Sigmoid colon (tissue), 4 donors: Measurements from ENCODE around the gene ARID2.

Experiments
- CTCF ChIP-seq, 4 experiments: fragments of 450-650 bp in 3 of 4; fragments of 200-600 bp in 1 of 4; IDR thresholded peaks; one replicate each; pipeline ENCODE4 v1.5.1; 2016 to 2019; ENCODE audit warnings: antibody characterized with exemption in 4 of 4, mild to moderate bottlenecking in 3 of 4, moderate library complexity in 2 of 4
- POLR2A ChIP-seq, 2 donors: fragments of 450-650 bp; IDR thresholded peaks; one replicate each; pipeline ENCODE4 v1.6.1; 2016; ENCODE audit warnings: antibody characterized with exemption in 2 of 2, mild to moderate bottlenecking in 2 of 2, moderate library complexity in 2 of 2
- POLR2AphosphoS5 ChIP-seq, 4 donors: sonication (generic); formaldehyde crosslinking; IDR thresholded peaks; one replicate each; pipeline ENCODE4 v1.6.1; 2017; ENCODE audit warnings: antibody characterized with exemption in 4 of 4

GRCh38 chr12:45728630-45729232, 775 bp upstream of the ARID2 start:
- peak; percentile 39 to 76 for TF ChIP-seq POLR2A (IDR thresholded peaks at IDR 0.05)
- peak; percentile 91 to 96 (median 93) for TF ChIP-seq CTCF (IDR thresholded peaks at IDR 0.05)
- TF ChIP-seq POLR2AphosphoS5 (IDR thresholded peaks at IDR 0.05), result peak; percentile 84 to 95 (median 94)
